Muscle layer of colon (tissue), 2 donors: ENCODE results near the gene EPHB2.
A peak's percentile ranks its signal among the peaks of the same experiment; 100 is the strongest.
"Not testable (repeated sequence)": the region's sequence is repeated elsewhere in the genome, so short reads cannot be mapped to it uniquely, and the experiment has no call there.

Source experiments
- H3K27ac ChIP-seq: one replicate; pipeline ENCODE4 v1.7.0; 2013; ENCODE audit warnings: low read depth, mild to moderate bottlenecking, low read length, moderate library complexity
- H3K27me3 ChIP-seq, 2 donors: one replicate each; pipeline ENCODE4 v1.7.0; 2013; ENCODE audit warnings: low read length in 2 of 2, mild to moderate bottlenecking in 2 of 2; ENCODE audit not compliant: insufficient read depth in 2 of 2, control insufficient read depth in 1 of 2
- H3K36me3 ChIP-seq: one replicate; pipeline ENCODE4 v1.7.0; 2013; ENCODE audit warnings: mild to moderate bottlenecking, low read length; ENCODE audit not compliant: insufficient read depth
- H3K4me1 ChIP-seq: one replicate; pipeline ENCODE4 v1.7.0; 2013; ENCODE audit warnings: mild to moderate bottlenecking, low read length; ENCODE audit not compliant: insufficient read depth
- H3K4me3 ChIP-seq, 2 donors: one replicate each; pipeline ENCODE4 v1.7.0; 2013; ENCODE audit warnings: low read length in 2 of 2, low read depth in 1 of 2, mild to moderate bottlenecking in 1 of 2, moderate library complexity in 1 of 2
- H3K9ac ChIP-seq: one replicate; pipeline ENCODE4 v1.7.0; 2013; ENCODE audit warnings: low read length
- H3K9me3 ChIP-seq: one replicate; pipeline ENCODE4 v1.7.0; 2013; ENCODE audit warnings: mild to moderate bottlenecking, low read length
- donor health status: abdominal sarcoma.
- donor health status: Adenocarcinoma of cecum.

EPHB2 gene

GRCh38 chr1:22836850-22837249 is 126.2 kb downstream of the EPHB2 start:
- Histone ChIP-seq H3K9ac (no peak overlapping the region), H3K9me3 (no peaks in the 10 kb centered on the region), H3K4me3 (no peak overlapping the region), H3K36me3 (no peaks in the 10 kb centered on the region), H3K27me3 (no peaks in the 10 kb centered on the region), H3K27ac (no peak overlapping the region), H3K4me1 (peaks cover 11% of the 10 kb centered on the region)

DNA sequence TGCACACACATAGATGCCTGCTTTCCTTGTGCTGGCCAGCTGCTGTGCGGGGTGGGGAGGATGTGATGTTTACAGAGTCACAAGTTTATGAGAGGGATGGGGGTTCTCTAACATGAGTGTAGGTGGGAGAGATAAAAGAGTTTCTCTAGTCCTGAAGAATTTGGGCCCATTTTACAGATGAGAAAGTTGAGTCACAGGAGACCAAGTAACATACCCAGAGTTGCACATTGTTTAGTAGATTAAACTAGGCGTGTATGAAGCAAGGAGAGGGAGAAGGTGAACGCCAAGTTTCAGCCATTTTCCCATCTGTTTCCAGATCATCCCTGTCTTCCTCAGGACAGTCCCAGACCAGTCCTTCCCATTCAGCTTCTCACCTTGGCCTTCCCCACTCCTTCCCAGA is 126.7 kb downstream of the EPHB2 start:
- H3K9me3 ChIP-seq: no peaks in the 10 kb centered on the region
- no peaks in the 10 kb centered on the region for H3K36me3 ChIP-seq
- no peak overlapping the region for H3K27ac ChIP-seq
- no peak overlapping the region for H3K9ac ChIP-seq
- H3K4me1 ChIP-seq: peaks cover 15% of the 10 kb centered on the region
- H3K27me3 ChIP-seq: no peaks in the 10 kb centered on the region
- no peak overlapping the region for H3K4me3 ChIP-seq

DNA sequence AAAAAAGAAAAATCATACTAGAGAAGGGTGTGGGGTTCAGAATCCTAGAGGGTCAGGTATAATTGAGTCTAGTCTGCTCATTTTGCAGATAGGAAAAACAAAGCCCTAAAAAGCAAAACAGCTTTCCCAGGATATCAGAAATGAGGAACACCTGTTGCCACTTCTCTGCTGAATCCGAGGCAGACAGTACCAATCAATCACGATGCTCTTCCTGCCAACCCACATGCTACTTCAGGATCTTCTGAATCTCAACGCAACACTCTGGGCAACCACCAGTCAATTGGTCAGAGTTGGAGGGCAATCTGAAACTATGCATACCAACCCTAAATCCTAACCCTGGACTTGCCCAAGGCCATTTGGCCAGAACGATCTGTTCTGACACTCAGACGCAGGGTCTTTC is 128.3 kb downstream of the EPHB2 start:
- Histone ChIP-seq H3K4me3 (no peak overlapping the region), H3K9ac (no peak overlapping the region), H3K36me3 (no peaks in the 10 kb centered on the region), H3K4me1 (peaks cover 17% of the 10 kb centered on the region), H3K27me3 (no peaks in the 10 kb centered on the region), H3K9me3 (no peaks in the 10 kb centered on the region), H3K27ac (no peak overlapping the region)

- Histone ChIP-seq H3K9ac (no peak overlapping the region), H3K27ac (no peak overlapping the region), H3K9me3 (no peaks in the 10 kb centered on the region), H3K4me3 (no peak overlapping the region), H3K27me3 (no peaks in the 10 kb centered on the region), H3K4me1 (peaks cover 17% of the 10 kb centered on the region), H3K36me3 (no peaks in the 10 kb centered on the region)
Observed at GRCh38 chr1:22839806-22840205, 129.2 kb downstream of the EPHB2 start.

DNA sequence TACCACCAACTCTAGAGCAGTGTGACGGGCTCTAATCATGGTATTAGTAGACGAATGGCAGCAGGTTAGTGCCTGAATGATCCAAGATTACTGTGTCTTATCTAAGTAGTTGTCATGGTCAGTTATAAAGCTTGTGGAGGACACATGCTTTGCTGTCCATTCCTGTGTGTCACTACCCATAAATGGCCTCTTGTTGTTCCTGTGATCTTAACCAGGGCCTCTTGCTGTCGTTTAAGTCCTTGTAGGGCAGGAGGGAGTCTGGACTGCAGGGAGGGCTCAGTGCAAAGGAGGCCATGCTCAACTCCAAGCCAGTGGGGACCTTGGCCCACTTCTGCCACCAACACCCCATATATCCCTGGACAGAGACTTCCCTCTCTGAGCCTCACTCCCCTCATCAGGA is 130.5 kb downstream of the EPHB2 start:
- H3K9me3 ChIP-seq: no peaks in the 10 kb centered on the region
- H3K9ac ChIP-seq: no peak overlapping the region
- H3K27ac ChIP-seq: no peak overlapping the region
- no peak overlapping the region for H3K4me3 ChIP-seq
- no peaks in the 10 kb centered on the region for H3K36me3 ChIP-seq
- H3K27me3 ChIP-seq: no peaks in the 10 kb centered on the region
- peaks cover 17% of the 10 kb centered on the region for H3K4me1 ChIP-seq

GRCh38 chr1:22841860-22842281 is 131.2 kb downstream of the EPHB2 start:
- Histone ChIP-seq H3K9ac (no peak overlapping the region), H3K4me1 (peaks cover 17% of the 10 kb centered on the region), H3K4me3 (peak overlapping the region in 1 of 2 donors; percentile 20), H3K9me3 (no peaks in the 10 kb centered on the region), H3K27me3 (no peaks in the 10 kb centered on the region), H3K36me3 (no peaks in the 10 kb centered on the region), H3K27ac (no peak overlapping the region)

DNA sequence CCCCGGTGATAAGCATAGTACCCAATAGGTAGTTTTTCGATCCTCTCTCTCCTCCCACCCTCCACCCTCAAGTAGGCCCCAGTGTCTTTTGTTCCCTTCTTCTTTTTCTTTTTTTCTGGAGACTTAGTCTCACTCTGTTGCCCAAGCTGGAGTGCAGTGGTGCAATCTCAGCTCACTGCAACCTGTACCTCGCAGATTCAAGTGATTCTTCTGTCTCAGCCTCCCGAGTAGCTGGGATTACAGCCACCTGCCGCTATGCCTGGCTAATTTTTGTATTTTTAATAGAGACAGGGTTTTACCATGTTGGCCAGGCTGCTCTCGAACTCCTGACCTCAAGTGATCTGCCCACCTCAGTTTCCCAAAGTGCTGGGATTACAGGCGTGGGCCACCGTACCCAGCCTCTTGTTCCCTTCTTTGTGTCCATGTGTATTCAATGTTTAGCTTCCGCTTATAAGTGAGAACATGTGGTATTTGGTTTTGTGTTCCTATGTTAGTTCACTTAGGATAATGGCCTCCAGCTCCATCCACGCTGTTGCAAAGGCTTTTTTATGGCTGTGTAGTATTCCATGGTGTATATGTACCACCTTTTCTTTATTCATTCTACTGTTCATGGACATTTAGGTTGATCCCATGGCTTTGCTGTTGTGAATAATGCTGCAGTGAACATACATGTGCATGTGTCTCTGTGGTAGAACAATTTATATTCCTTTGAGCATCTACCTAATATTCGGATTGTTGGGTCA is 133.0 kb downstream of the EPHB2 start:
- not testable (repeated sequence) for H3K9me3 ChIP-seq, H3K27me3 ChIP-seq, H3K4me3 ChIP-seq, H3K36me3 ChIP-seq, H3K9ac ChIP-seq, H3K27ac ChIP-seq
- H3K4me1 ChIP-seq: peaks cover 17% of the 10 kb centered on the region

DNA sequence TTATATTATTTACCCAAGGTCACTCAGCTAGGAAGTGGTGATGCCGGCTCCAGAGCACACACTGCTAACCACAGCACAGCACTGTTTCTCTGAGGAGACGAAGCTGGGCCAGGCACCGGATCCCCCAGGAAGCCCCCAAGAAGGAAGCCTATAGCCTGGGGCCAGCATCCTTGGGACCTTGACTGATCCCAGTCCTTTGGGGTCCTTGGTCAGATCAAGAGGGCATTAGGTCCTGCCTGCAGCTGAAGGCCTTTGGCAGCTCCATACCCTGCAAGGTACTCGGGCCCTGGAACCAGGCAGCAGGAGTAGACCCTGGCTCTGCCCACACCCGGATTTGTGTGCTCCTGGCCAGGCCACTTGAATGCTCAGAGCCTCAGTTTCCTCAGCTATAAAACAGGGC is 134.0 kb downstream of the EPHB2 start:
- Histone ChIP-seq H3K27ac (no peak overlapping the region), H3K9ac (no peak overlapping the region), H3K4me1 (peaks cover 17% of the 10 kb centered on the region), H3K9me3 (no peaks in the 10 kb centered on the region), H3K36me3 (no peaks in the 10 kb centered on the region), H3K27me3 (no peaks in the 10 kb centered on the region), H3K4me3 (no peak overlapping the region)

DNA sequence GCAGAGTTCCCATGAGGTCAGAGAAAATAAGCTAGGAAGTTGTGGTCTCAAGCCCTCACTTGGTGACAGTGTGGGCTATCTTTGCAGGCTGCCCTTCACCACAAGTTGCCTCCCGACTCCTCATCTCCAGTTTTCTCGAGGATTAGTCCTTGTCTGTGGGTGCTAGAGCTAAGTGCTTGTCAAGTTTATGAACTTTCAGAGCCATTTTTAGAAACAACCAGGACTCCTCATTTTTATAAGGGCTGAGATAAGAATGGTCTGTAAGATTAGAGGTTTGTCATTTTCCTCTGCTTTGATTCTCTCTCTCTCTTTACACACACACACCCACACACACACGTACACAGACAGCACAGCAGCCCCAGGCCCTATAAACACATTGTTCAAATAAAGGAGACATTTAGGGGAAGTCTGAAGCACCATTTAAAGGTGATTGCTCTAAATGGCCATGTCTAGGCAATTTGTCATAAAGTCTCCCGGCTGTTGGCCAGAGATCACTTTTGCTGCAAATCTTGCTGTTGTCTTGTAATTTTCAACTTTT is 134.8 kb downstream of the EPHB2 start:
- Histone ChIP-seq H3K9ac (no peak overlapping the region), H3K4me1 (peaks cover 17% of the 10 kb centered on the region), H3K27ac (no peak overlapping the region), H3K9me3 (no peaks in the 10 kb centered on the region), H3K36me3 (no peaks in the 10 kb centered on the region), H3K4me3 (no peak overlapping the region), H3K27me3 (no peaks in the 10 kb centered on the region)

DNA sequence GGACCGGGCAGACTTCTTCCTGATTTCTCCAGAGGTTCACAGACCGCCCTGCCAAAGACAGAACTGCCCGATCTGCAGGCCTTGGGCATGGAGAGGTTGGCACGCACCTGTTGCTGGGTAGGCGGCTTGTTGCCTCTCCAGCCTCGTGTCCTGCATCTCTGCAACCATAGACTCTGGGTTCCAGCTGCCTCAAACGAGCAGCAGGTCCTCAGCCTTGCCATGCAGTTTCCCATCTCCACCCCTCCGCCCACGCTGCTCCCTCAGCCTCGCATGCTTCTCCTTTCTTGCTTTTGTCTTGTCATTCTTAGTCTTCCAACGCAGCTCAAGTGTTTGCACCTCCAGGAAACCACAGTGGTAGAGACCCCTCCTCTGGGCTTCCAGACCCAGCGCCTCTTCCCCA is 135.8 kb downstream of the EPHB2 start:
- peaks cover 10% of the 10 kb centered on the region for H3K4me1 ChIP-seq
- no peak overlapping the region for H3K27ac ChIP-seq
- H3K9ac ChIP-seq: no peak overlapping the region
- H3K4me3 ChIP-seq: no peak overlapping the region
- H3K36me3 ChIP-seq: no peaks in the 10 kb centered on the region
- no peaks in the 10 kb centered on the region for H3K27me3 ChIP-seq
- H3K9me3 ChIP-seq: no peaks in the 10 kb centered on the region

GRCh38 chr1:22847249-22847648 is 136.6 kb downstream of the EPHB2 start:
- H3K27me3 ChIP-seq: no peaks in the 10 kb centered on the region
- no peak overlapping the region for H3K9ac ChIP-seq
- H3K27ac ChIP-seq: no peak overlapping the region
- no peaks in the 10 kb centered on the region for H3K36me3 ChIP-seq
- peaks cover 2% of the 10 kb centered on the region for H3K4me1 ChIP-seq
- no peak overlapping the region for H3K4me3 ChIP-seq
- no peaks in the 10 kb centered on the region for H3K9me3 ChIP-seq

DNA sequence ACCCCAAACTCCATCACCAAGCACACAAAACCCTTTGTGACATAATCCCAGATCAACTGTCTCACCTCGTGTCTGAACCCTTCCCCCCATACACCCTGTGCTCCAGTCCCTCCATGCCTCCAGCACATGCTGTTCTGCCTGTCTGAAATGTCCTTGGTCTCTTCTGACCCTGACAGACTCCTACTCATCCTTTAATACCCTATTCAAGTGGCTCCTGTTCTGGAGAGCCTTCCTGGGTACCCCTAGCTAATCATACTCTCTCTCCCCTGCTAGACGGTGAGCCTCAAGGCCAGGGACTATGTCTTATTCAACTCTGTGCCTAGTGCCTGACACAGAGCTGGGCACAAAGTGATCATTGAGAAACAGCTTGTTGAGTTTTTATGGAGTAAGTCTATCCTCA is 137.1 kb downstream of the EPHB2 start:
- Histone ChIP-seq H3K27me3 (no peaks in the 10 kb centered on the region), H3K9me3 (no peaks in the 10 kb centered on the region), H3K4me3 (no peak overlapping the region), H3K9ac (no peak overlapping the region), H3K27ac (no peak overlapping the region), H3K4me1 (no peaks in the 10 kb centered on the region), H3K36me3 (no peaks in the 10 kb centered on the region)
